ENCODE data around the gene ZBP1. TPM values are rescaled to one million over a fixed set of nuclear protein-coding genes. Genes with fewer than 3 reads are reported as not detected.

ZBP1 gene
- total RNA-seq, 6 donors from 2014 or later, result 3.2 to 9.4 (median 4.8) TPM

GRCh38 chr20:57628047-57628961, 8.1 kb upstream of the ZBP1 start:
- TF ChIP-seq EP300 (IDR thresholded peaks at IDR 0.05) (no peak), CTCF (IDR thresholded peaks at IDR 0.05) (no peak), POLR2A (IDR thresholded peaks at IDR 0.05) (no peak), POLR2AphosphoS5 (IDR thresholded peaks at IDR 0.05) (no peak)
- Histone ChIP-seq H3K9me3 (peaks cover 0 to 6% (median 3%) of the 10 kb centered on the region in 4 donors), H3K4me3 (peak overlapping the region in 3 of 4 donors; percentile 9 to 29 (median 17)), H3K4me1 (peaks cover 11 to 22% (median 14%) of the 10 kb centered on the region in 4 donors), H3K27ac (peak overlapping the region; percentile 72 to 87 (median 79)), H3K36me3 (no peaks in the 10 kb centered on the region), H3K27me3 (no peaks in the 10 kb centered on the region)
- WGBS, 2 donors, result 26 to 33% methylated on average over 10 to 23 of the region's 29 CpGs
- DNase-seq (peak in 1 of 2 donors; percentile 58), ATAC-seq (ENCODE audit: low FRiP score in 2 of 2) (peak; percentile 81 to 88)

GRCh38 chr20:57627339-57627738, 7.1 kb upstream of the ZBP1 start:
- Histone ChIP-seq H3K36me3 (no peaks in the 10 kb centered on the region), H3K27ac (peak overlapping the region; percentile 72 to 87 (median 79)), H3K4me3 (no peak overlapping the region), H3K27me3 (no peaks in the 10 kb centered on the region), H3K9me3 (peaks cover 0 to 6% (median 3%) of the 10 kb centered on the region in 4 donors), H3K4me1 (peaks cover 11 to 22% (median 14%) of the 10 kb centered on the region in 4 donors)
- ATAC-seq (ENCODE audit: low FRiP score in 2 of 2), result no peak
- TF ChIP-seq CTCF (IDR thresholded peaks at IDR 0.05) (no peak), POLR2A (IDR thresholded peaks at IDR 0.05) (no peak)
- 85 to 92% methylated on average over 2 of the region's 2 CpGs for WGBS, 2 donors
- no peak for DNase-seq

- no peaks in the 10 kb centered on the region for H3K36me3 ChIP-seq
- H3K9me3 ChIP-seq, result peaks cover 0 to 6% (median 3%) of the 10 kb centered on the region in 4 donors
- TF ChIP-seq CTCF (IDR thresholded peaks at IDR 0.05) (no peak), POLR2AphosphoS5 (IDR thresholded peaks at IDR 0.05) (no peak), POLR2A (IDR thresholded peaks at IDR 0.05) (no peak), EP300 (IDR thresholded peaks at IDR 0.05) (no peak)
- no peak overlapping the region for H3K27ac ChIP-seq
- ATAC-seq (ENCODE audit: low FRiP score in 2 of 2), result no peak
- DNase-seq, result no peak
- H3K4me3 ChIP-seq, result no peak overlapping the region
- WGBS, 2 donors, result 88 to 92% methylated on average over 2 of the region's 2 CpGs
- peaks cover 11 to 22% (median 14%) of the 10 kb centered on the region in 4 donors for H3K4me1 ChIP-seq
- H3K27me3 ChIP-seq, result no peaks in the 10 kb centered on the region
These were observed 5.8 kb upstream of the ZBP1 start for GRCh38 chr20:57625978-57626377.

- ATAC-seq (ENCODE audit: low FRiP score in 2 of 2) (no peak), DNase-seq (no peak)
- Histone ChIP-seq H3K27me3 (no peaks in the 10 kb centered on the region), H3K4me1 (peaks cover 11 to 22% (median 14%) of the 10 kb centered on the region in 4 donors), H3K27ac (no peak overlapping the region), H3K9me3 (peaks cover 0 to 6% (median 3%) of the 10 kb centered on the region in 4 donors), H3K36me3 (no peaks in the 10 kb centered on the region), H3K4me3 (no peak overlapping the region)
- TF ChIP-seq CTCF (IDR thresholded peaks at IDR 0.05) (no peak), EP300 (IDR thresholded peaks at IDR 0.05) (no peak), POLR2A (IDR thresholded peaks at IDR 0.05) (no peak), POLR2AphosphoS5 (IDR thresholded peaks at IDR 0.05) (no peak)
- 94 to 96% methylated on average over 7 of the region's 7 CpGs for WGBS, 2 donors
These were observed 5.1 kb upstream of the ZBP1 start for GRCh38 chr20:57625181-57625958.

All from upper lobe of left lung (tissue), 6 donors.